Measurements from ENCODE around the gene KDM7A. TPM values are rescaled to one million over a fixed set of nuclear protein-coding genes. Genes with fewer than 3 reads are reported as not detected.

KDM7A gene
- total and polyA plus RNA-seq, 10 of the 15 experiments (the other 5 are each of a cell fraction or from before 2014, with no cell fraction given): 0.07 to 0.96 (median 0.74) TPM

DNA sequence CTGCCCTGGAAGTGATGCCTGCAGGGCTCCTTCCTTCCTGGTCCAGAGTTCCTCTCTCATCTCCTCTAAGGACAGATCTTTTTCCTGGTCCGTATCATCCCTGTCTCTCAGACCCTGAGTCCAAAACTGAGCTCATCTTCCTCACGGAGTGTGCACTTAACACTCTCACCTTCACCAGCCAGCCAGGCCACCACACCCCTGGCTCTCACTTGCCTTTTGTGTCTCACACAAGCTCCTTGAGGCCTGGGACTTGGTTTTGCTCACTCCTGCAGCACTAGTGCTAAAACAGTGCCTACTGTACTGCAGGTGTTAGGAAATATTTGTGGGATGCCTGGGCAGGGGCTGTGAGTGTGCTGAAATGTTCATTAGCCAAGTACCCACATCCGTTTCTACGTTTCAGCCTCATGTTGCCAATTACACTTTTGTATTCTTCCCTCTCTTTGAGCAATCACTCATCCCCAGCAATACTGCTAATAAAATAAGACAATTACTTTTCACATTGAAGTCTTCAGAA lies 92.6 kb downstream of the KDM7A start:
- POLR2A ChIA-PET: no interaction called here
- RAD21 ChIA-PET (ENCODE audit: unreplicated experiment): interaction anchor here (1.3 kb wide), 1 partner anchor 21 kb away, joined by 3 read pairs; the partner anchor contains the start of gene PARP12
- H2AFZ ChIP-seq (ENCODE audit: control insufficient read depth, low read depth, low read length): no peak overlapping the region
- peaks cover 0 to 9% of the 10 kb centered on the region in 2 experiments; a peak in 2 of 4 replicates for H3K27me3 ChIP-seq (replicated peaks in 1 of 2; ENCODE audit: control insufficient read depth in 2 of 2, insufficient read depth in 2 of 2, low read length in 1 of 2)
- TF ChIP-seq TCF7 (IDR thresholded peaks at IDR 0.05; ENCODE audit: borderline replicate concordance) (no peak), SREBF1 (IDR thresholded peaks at IDR 0.05; ENCODE audit: low read length) (no peak), ZNF207 (IDR thresholded peaks at IDR 0.05; ENCODE audit: borderline replicate concordance) (no peak), LARP7 (IDR thresholded peaks at IDR 0.05) (no peak), ZSCAN29 (IDR thresholded peaks at IDR 0.05) (no peak), PAX5 (IDR thresholded peaks at IDR 0.05; ENCODE audit: borderline replicate concordance, low read depth, low read length) (no peak), STAT1 (conservative IDR thresholded peaks at IDR 0.05) (no peak)
- TF ChIP-seq, protein P1, sequence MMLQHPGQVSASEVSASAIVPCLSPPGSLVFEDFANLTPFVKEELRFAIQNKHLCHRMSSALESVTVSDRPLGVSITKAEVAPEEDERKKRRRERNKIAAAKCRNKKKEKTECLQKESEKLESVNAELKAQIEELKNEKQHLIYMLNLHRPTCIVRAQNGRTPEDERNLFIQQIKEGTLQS (IDR thresholded peaks at IDR 0.05; ENCODE audit: borderline replicate concordance, extremely low read depth, low read depth, low read length): no peak
- TF ChIP-seq, protein P2, sequence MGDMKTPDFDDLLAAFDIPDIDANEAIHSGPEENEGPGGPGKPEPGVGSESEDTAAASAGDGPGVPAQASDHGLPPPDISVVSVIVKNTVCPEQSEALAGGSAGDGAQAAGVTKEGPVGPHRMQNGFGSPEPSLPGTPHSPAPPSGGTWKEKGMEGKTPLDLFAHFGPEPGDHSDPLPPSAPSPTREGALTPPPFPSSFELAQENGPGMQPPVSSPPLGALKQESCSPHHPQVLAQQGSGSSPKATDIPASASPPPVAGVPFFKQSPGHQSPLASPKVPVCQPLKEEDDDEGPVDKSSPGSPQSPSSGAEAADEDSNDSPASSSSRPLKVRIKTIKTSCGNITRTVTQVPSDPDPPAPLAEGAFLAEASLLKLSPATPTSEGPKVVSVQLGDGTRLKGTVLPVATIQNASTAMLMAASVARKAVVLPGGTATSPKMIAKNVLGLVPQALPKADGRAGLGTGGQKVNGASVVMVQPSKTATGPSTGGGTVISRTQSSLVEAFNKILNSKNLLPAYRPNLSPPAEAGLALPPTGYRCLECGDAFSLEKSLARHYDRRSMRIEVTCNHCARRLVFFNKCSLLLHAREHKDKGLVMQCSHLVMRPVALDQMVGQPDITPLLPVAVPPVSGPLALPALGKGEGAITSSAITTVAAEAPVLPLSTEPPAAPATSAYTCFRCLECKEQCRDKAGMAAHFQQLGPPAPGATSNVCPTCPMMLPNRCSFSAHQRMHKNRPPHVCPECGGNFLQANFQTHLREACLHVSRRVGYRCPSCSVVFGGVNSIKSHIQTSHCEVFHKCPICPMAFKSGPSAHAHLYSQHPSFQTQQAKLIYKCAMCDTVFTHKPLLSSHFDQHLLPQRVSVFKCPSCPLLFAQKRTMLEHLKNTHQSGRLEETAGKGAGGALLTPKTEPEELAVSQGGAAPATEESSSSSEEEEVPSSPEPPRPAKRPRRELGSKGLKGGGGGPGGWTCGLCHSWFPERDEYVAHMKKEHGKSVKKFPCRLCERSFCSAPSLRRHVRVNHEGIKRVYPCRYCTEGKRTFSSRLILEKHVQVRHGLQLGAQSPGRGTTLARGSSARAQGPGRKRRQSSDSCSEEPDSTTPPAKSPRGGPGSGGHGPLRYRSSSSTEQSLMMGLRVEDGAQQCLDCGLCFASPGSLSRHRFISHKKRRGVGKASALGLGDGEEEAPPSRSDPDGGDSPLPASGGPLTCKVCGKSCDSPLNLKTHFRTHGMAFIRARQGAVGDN (IDR thresholded peaks at IDR 0.05): no peak
- TF ChIP-seq, protein P3, sequence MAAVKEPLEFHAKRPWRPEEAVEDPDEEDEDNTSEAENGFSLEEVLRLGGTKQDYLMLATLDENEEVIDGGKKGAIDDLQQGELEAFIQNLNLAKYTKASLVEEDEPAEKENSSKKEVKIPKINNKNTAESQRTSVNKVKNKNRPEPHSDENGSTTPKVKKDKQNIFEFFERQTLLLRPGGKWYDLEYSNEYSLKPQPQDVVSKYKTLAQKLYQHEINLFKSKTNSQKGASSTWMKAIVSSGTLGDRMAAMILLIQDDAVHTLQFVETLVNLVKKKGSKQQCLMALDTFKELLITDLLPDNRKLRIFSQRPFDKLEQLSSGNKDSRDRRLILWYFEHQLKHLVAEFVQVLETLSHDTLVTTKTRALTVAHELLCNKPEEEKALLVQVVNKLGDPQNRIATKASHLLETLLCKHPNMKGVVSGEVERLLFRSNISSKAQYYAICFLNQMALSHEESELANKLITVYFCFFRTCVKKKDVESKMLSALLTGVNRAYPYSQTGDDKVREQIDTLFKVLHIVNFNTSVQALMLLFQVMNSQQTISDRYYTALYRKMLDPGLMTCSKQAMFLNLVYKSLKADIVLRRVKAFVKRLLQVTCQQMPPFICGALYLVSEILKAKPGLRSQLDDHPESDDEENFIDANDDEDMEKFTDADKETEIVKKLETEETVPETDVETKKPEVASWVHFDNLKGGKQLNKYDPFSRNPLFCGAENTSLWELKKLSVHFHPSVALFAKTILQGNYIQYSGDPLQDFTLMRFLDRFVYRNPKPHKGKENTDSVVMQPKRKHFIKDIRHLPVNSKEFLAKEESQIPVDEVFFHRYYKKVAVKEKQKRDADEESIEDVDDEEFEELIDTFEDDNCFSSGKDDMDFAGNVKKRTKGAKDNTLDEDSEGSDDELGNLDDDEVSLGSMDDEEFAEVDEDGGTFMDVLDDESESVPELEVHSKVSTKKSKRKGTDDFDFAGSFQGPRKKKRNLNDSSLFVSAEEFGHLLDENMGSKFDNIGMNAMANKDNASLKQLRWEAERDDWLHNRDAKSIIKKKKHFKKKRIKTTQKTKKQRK (IDR thresholded peaks at IDR 0.05; ENCODE audit: low read depth, low read length): no peak
- BruUV-seq (replicated peaks): no TSS peak
- H3K36me3 ChIP-seq (ENCODE audit: control insufficient read depth in 2 of 2, insufficient read depth in 2 of 2, low read length in 1 of 2): no peaks in the 10 kb centered on the region
- H3K79me2 ChIP-seq (ENCODE audit: control insufficient read depth, insufficient read depth, low read length): no peaks in the 10 kb centered on the region
- CTCF ChIA-PET: no interaction called here
- H3K9me3 ChIP-seq (replicated peaks; ENCODE audit: control insufficient read depth, insufficient read depth, low read length): no peaks in the 10 kb centered on the region
- in situ Hi-C loops (cut with MboI): no loop called here
- 28% methylated on average over 4 of the region's 4 CpGs for WGBS (ENCODE audit: insufficient coverage, insufficient replicate concordance, low lambda C conversion rate, missing lambda C conversion rate)
- peak; percentile 38 for ATAC-seq
- H4K20me1 ChIP-seq (ENCODE audit: control insufficient read depth, insufficient read depth): no peaks in the 10 kb centered on the region
- H3K4me2 ChIP-seq (ENCODE audit: control insufficient read depth, insufficient read depth): no peak overlapping the region; the same call in none of the 2 replicates
- H3K4me1 ChIP-seq (ENCODE audit: control insufficient read depth, insufficient read depth, low read length): peaks cover 15% of the 10 kb centered on the region
- SMC1A ChIA-PET (ENCODE audit: uncharacterized antibody, unreplicated experiment): interaction anchor here (1.4 kb wide), 1 partner anchor 49 kb away, joined by 3 read pairs; no protein-coding TSS in a partner anchor
- FAIRE-seq: no peak
- H3K27ac ChIP-seq (ENCODE audit: control insufficient read depth, insufficient read depth): no peak overlapping the region
- DNase-seq (ENCODE audit: low read depth, low spot score): no peak
- intact Hi-C loops (cut with micrococcal nuclease; ENCODE audit: unreplicated experiment): no loop called here
- H3K9ac ChIP-seq (ENCODE audit: control insufficient read depth, insufficient read depth, low read length): no peak overlapping the region
- H3K4me3 ChIP-seq: no peak overlapping the region

Data from GM12878 (cell line).